GM12874 (cell line): ENCODE data around the gene ABHD15.

Experiments used
- TF ChIP-seq, protein P1 (sequence below): IDR thresholded peaks from 2 replicates; pipeline ENCODE4 v1.5.1; 2011; ENCODE audit warnings: low read depth, mild to moderate bottlenecking, control low read depth, low read length, moderate library complexity; ENCODE audit not compliant: insufficient read depth

Gene ABHD15

DNA sequence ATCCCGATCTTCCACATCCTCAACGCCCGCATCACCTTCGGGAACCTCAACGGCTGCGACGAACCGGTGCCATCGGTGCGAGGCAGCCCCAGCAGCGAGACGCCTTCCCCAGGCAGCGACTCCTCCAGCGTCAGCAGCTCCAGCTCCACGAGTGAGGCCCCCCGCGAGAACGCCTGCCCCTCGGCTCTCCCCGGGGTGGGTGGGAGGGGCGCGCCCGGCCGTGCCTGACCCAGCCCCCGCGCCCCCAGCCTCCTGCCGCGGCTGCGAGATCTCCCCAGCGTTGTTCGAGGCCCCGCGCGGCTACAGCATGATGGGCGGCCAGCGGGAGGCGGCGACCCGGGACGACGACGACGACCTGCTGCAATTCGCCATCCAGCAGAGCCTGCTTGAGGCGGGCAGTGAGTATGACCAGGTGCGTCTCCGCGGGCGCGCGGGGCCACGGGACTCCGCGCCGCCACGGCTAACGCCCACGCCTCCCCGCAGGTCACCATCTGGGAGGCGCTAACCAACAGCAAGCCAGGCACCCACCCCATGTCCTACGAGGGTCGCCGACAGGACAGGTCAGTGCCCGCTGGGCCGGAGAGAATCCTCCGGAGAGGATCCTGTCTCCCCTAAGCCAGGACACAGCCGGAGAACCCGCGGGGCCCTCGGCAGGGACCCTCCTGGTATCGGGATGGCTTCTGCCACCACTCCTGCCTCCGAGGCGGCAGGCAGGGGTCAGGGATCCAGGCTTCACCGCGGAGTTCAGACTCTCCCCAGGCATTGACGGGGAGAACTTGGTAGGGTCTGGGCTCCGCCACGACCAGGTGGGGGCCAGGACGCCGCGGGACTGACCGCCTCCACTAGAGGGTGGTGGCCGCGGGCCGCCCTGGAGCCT is 45.8 kb upstream of the ABHD15 start:
- TF ChIP-seq, protein P1, sequence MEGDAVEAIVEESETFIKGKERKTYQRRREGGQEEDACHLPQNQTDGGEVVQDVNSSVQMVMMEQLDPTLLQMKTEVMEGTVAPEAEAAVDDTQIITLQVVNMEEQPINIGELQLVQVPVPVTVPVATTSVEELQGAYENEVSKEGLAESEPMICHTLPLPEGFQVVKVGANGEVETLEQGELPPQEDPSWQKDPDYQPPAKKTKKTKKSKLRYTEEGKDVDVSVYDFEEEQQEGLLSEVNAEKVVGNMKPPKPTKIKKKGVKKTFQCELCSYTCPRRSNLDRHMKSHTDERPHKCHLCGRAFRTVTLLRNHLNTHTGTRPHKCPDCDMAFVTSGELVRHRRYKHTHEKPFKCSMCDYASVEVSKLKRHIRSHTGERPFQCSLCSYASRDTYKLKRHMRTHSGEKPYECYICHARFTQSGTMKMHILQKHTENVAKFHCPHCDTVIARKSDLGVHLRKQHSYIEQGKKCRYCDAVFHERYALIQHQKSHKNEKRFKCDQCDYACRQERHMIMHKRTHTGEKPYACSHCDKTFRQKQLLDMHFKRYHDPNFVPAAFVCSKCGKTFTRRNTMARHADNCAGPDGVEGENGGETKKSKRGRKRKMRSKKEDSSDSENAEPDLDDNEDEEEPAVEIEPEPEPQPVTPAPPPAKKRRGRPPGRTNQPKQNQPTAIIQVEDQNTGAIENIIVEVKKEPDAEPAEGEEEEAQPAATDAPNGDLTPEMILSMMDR = no peak

DNA sequence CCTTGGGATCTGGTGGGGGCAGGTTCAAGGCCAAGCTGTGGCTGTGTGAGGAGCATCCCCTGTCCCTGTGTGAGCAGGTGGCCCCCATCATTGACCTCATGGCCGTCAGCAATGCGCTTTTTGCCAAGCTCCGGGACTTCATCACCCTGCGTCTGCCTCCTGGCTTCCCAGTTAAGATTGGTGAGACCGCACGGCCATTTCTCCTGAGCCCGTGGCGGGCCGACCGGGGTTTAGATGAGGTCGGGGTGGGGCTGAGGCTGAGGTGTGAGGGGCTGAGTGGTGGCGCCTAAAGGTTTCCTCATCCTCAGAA is 45.2 kb upstream of the ABHD15 start:
- TF ChIP-seq, protein P1 = no peak

DNA sequence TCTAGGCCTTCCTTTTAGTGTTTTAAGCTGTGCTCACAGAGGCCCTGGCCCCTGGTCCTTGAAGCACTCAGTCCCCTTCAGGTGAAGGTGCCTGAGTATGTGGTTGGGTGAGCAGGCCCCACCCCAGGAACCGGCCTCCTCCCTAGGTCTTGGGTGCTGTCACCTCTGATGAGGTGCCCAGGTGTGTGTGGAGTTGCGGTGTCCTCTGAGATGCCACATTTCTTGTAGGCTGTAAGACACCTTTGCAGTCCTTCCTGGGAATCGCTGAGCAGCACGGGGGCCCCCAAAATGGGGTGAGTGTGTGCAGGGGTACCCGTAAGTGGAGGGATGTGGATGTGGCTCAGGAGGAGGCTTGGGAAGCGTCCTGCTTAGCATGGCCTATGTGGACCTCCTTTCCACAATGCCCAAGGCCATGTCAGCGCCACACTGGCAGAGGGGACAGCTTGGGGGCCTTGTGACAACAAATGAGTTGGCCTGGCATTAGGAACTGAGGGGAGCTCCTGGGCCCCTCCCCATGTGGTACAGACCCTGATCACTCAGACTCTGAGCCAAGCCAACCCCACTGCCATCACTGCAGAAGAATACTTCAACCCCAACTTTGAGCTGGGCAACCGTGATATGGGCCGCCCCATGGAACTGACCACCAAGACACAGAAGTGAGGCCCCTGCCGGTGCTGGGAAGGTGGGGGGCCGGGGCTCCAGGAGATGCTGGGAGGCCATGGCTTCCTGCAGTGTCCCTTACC is 44.7 kb upstream of the ABHD15 start:
- TF ChIP-seq, protein P1 = no peak

DNA sequence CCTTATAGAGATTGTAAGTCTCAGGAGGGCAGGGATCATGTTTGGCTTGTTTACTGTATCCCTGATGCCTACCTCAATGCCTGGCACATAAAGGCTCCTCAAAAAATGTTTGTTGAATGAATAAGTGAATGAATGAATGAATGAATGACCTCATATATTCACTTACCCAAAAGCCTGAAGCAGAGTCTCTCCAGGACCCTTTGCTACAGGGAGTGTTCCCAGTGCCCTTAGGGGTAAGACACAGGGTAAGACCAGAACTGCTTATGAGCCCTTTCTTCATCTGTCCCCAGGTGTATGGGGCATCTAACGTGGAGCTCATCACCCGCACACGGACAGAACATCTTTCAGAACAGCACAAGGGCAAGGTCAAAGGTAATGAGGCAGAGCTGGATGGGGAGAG is 43.6 kb upstream of the ABHD15 start:
- TF ChIP-seq, protein P1 = no peak

DNA sequence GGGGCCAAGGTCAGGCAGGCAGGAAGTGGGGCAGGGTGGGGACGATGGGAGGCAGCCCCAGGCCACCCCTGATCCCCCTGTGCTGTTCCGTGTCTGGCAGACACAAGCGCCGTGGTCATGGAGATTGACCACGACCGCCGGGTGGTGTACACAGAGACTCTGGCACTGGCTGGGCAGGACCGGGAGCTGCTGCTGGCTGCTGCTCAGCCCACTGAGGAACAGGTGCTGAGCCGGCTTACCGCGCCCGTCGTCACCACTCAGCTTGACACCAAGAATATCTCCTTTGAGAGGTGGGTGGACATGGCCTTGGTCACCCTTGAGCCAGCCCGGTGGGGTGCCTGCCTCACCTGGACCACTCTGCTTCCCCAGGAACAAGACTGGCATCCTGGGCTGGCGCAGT is 42.1 kb upstream of the ABHD15 start:
- TF ChIP-seq, protein P1 = no peak

DNA sequence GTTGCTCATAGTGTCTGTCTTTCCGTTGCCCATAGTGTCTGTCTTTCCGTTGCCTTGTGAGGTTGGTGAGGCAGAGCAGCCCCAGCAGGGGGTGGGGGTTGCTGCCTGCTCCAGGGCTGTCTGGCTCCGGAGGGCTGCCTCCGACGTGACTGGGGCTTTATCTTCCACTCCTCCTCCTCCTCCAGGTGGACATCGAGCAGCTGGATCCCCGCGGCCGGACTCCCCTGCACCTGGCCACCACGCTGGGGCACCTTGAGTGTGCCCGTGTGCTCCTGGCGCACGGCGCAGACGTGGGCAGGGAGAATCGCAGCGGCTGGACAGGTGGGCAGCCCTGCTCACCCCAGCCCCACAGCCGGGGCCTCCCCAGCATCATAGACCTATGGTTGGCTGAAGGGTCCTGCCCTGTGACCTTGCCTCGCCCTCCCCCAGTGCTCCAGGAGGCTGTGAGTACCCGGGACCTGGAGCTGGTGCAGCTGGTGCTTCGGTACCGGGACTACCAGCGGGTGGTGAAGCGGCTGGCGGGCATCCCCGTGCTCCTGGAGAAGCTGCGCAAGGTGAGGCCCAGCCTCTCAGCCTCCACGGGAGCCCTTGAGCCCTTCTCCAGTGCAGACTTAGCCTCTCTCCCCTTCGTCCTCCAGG is 40.8 kb upstream of the ABHD15 start:
- TF ChIP-seq, protein P1 = no peak

DNA sequence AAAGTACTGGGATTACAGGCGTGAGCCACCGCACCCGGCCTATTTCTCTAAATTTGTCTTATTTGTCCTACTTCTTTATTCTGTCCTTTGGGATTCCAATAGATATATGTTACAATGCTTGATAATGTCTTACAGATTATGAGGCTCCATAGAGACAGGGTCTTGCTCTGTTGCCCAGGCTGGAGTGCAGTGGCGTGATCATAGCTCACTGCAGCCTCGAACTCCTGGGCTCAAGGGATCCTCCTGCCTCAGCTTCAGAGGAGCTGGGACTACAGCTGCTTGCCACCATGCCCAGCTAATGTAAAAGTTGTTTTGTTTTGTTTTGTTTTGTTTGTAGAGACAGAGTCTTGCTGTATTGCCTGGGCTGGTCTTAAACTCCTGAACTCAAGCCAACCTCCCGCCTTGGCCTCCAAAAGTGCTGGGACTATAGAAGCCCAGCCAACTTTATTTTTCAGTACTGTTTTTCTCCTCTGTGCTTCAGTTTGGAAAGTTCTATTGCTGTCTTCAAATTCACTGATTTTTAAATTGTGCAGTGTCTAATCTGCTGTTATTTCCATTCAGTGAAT is 36.4 kb upstream of the ABHD15 start:
- TF ChIP-seq, protein P1 = no peak
